SK-N-SH treated with all-trans-retinoic acid at 6 μM for 48 hours (cell line): ENCODE results near the gene IFT122.

Source experiments
- ESRRG ChIP-seq: fragments of 250-450 bp; sonication (Bioruptor Pico); IDR thresholded peaks from 2 replicates; pipeline ENCODE4 v1.6.1; 2021; ENCODE audit warnings: mild to moderate bottlenecking
- ZFP3 ChIP-seq: fragments of 250-450 bp; sonication (Bioruptor Pico); IDR thresholded peaks from 2 replicates; pipeline ENCODE4 v1.5.0; 2020; ENCODE audit warnings: mild to moderate bottlenecking, moderate library complexity
- TF ChIP-seq, protein P1 (sequence below): fragments of 250-450 bp; sonication (Bioruptor Pico); IDR thresholded peaks from 2 replicates; pipeline ENCODE4 v1.8.0; 2020; ENCODE audit warnings: mild to moderate bottlenecking, moderate library complexity, borderline replicate concordance

DNA sequence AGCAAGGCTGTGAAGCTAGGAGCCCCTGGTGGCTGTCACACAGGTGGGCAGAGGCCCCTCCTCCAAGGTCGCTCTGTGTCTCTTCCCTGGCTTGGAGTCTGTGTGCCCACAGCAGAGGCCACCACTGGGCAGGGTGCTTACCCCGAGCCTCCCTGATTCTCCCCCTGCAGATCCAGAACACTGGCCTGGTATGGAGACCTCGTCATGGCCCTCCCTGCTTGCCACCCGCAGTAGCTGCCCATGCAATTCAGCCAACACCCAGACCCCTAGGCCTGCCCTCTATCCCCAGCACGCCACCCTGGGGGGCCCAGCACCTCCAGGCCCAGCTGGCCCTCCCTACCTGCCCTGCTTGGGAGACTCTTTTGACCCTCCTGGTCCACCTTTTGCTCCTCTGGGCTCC is 82.9 kb downstream of the IFT122 start:
- TF ChIP-seq ZFP3 = no peak
- TF ChIP-seq, protein P1, sequence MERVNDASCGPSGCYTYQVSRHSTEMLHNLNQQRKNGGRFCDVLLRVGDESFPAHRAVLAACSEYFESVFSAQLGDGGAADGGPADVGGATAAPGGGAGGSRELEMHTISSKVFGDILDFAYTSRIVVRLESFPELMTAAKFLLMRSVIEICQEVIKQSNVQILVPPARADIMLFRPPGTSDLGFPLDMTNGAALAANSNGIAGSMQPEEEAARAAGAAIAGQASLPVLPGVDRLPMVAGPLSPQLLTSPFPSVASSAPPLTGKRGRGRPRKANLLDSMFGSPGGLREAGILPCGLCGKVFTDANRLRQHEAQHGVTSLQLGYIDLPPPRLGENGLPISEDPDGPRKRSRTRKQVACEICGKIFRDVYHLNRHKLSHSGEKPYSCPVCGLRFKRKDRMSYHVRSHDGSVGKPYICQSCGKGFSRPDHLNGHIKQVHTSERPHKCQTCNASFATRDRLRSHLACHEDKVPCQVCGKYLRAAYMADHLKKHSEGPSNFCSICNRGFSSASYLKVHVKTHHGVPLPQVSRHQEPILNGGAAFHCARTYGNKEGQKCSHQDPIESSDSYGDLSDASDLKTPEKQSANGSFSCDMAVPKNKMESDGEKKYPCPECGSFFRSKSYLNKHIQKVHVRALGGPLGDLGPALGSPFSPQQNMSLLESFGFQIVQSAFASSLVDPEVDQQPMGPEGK (CRISPR knock-in tag) = no peak
- TF ChIP-seq ESRRG (CRISPR knock-in tag) = no peak
